Activated CD8-positive, alpha-beta memory T cell treated with anti-CD3 and anti-CD28 coated beads, Interleukin-2, amount 50 U/mL, for 4 hours (primary cell): ENCODE data around the gene PDZK1IP1.
A peak's percentile ranks its signal among the peaks of the same experiment; 100 is the strongest.
"Not testable (repeated sequence)": the region's sequence is repeated elsewhere in the genome, so short reads cannot be mapped to it uniquely, and the experiment has no call there.

Experiments
- DNase-seq: peaks from one replicate; pipeline ENCODE4 v3.0.0-alpha.2; 2020

Gene PDZK1IP1

DNA sequence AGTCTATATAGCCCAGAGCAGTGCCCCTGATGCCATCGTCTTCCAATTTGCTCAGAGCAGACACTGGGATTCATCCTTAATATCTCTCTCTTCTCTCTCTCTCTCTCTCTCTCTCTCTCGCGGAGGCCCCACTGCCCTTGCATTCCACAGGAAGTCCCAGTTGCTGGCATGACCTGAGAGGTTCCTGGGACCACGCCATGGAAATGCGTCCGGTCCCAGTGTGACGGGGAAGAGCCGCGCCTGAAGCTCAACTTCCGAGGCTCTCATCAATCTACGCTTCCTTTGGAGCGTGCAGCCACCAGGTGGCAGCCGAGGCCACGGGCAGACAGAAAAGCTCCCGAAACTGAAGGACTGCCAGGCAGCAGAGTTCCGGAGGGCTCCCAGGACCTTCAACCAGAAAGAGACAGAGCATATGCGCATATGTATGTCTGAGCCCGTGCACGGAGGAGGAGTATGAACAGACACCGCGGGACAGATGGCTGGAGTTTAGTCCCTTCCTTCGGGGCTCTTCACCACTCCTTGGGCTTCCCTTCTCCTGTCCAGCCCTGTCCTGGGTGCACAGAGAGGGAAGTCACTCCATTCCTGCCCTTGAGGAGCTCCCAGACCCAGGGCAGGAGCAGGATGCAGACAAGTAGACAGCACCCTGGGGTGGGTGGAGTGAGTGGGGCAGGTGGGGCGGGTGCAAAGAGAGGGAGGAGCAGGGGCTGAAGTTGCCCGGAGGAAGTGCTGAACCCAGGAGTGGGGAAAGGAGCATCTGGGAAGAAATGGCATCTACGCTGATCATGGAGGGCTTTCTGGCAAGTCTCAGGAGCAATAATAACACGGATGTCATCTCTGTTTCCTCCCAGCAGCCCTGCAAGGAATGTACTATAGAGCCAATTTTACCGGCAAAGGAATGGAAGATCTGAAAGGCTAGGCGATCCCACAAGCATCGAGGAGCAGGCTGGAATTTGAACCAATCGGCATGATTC lies 10.5 kb downstream of the PDZK1IP1 start:
- peak; percentile 65 for DNase-seq

DNA sequence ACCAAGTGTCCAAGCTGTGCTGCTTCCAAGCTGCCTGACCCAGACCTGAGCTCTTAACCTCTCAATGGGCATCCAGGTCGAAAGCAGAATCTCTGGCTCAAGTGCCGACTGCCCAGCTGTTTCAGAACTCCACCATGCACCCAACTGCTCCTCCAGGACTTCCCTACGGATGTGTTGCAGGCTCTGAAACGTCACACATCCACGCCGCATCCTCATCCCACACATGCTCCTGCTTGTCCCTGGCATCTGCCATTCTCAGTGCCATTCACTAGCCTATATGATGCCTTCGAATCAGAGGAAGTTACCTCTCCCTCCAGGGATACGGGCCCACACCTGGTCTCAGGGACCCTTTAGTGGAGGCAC lies 11.2 kb downstream of the PDZK1IP1 start:
- DNase-seq: no peak

- DNase-seq: no peak
Measured at GRCh38 chr1:47178020-47178419, 11.8 kb downstream of the PDZK1IP1 start.

DNA sequence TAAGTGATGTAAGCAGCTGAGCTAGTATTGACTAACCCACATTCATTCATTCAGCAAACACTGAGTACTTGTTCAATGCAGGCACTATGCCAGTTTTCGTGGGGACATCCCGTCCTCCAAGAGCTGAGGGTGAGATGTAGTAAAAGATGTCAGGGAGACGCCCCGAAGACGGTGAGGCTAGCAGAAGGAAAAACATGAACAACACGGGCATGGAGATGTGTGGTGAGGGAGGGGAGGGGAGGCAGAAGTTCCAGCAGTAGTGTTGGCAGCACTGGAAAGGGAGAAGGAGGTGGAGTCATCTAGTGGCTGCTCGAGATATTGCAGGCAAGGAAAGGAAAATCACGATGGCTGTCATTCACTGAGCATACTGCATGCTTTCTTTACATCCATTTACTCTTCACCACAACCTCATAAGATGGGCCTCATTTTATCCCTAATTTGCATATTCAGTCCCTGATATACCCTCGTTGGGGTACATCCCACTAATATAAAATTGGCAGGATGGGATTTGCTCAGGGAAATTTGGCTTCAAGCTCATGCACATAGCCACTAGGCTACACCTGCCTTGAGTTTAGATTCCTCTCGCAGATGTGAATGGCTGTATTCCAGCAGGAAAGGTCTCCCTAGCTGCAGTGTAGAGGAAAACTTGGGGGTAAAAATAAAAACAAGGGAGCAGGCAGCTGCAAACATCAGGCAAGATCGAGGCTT lies 14.5 kb downstream of the PDZK1IP1 start:
- DNase-seq: peak; percentile 36

DNA sequence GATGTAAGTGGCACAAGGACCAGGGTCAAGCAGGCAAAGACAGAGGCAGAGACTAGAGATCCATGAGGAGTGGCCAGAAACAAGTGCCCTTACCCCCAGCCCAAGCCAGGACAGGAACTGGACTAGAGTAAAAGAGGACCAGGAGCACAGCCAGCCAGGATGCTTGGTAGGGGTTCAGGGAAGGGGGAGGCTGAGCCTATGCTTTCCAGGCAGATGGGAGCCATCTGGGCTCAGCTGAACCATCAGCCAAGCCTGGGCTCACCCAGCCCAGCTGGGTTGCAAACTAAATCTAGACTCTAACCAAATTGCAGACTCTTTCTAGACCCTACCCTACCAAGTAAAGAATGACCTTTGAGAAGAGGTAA lies 15.2 kb downstream of the PDZK1IP1 start:
- no peak for DNase-seq

GRCh38 chr1:47172782-47173181 lies 17.1 kb downstream of the PDZK1IP1 start:
- no peak for DNase-seq

- no peak for DNase-seq
Measured at GRCh38 chr1:47164552-47164951, 25.3 kb downstream of the PDZK1IP1 start.

- no peak for DNase-seq
Measured at GRCh38 chr1:47161298-47162040, 28.4 kb downstream of the PDZK1IP1 start.

GRCh38 chr1:47160716-47161115 lies 29.1 kb downstream of the PDZK1IP1 start:
- no peak for DNase-seq

DNA sequence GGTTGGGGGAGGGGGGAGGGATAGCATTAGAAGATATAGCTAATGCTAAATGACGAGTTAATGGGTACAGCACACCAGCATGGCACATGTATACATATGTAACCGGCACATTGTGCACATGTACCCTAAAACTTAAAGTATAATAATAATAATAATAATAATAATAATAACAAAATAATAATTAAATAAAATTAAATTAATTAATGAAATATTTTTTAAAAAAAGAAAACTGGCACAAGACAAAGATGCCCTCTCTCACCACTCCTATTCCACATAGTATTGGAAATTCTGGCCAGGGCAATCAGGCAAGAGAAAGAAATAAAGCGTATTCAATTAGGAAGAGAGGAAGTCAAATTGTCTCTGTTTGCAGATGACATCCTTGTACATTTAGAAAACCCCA lies 31.9 kb downstream of the PDZK1IP1 start:
- not testable (repeated sequence) for DNase-seq

DNA sequence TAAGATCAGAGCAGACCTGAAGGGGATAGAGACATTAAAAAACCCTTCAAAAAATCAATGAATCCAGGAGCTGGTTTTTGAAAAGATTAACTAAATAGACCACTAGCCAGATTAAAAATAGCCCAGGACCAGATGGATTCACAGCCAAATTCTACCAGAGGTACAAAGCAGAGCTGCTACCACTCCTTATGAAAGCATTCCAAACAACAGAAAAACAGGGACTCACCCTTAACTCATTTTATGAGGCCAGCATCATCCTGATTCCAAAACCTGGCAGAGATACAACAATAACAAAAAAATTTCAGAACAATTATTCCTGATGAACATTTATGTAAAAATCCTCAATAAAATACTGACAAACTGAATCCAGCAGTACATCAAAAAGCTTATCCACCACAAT lies 33.4 kb downstream of the PDZK1IP1 start:
- not testable (repeated sequence) for DNase-seq

GRCh38 chr1:47149162-47149561 lies 40.7 kb downstream of the PDZK1IP1 start:
- not testable (repeated sequence) for DNase-seq

DNA sequence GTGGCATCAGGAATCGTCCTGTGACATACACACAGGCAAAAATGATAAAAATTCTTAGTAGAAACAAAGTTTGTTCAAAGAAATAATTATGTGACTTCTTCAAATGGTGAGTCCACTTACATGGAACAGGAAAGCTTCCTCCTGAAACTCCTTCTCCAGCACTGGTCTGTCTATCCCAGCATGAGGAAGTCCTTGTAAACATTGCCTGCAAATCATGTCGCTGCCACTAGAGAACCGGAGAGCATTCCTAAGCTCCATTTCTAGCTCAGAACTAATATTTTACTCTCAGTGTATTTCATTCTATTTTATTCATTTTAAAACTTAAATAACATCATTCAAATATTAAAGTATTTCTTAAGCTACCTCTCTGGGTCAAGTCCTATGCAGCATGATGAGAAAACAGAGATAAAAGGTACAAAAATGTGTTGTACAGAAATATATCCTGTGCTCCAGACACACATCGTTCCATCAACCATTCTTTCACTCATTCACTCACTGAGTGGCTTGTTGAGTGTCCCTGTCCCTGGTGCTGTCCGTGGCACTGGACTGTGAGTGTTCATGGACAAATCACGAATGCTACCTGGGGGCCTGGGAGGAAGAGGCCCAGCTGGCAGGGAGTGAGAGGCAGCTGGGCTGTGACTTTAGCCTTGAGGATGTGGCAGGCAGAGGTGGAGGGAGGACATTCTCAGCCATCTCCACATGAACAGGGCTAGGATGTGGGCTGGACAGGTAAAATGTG lies 42.6 kb downstream of the PDZK1IP1 start:
- no peak for DNase-seq

DNA sequence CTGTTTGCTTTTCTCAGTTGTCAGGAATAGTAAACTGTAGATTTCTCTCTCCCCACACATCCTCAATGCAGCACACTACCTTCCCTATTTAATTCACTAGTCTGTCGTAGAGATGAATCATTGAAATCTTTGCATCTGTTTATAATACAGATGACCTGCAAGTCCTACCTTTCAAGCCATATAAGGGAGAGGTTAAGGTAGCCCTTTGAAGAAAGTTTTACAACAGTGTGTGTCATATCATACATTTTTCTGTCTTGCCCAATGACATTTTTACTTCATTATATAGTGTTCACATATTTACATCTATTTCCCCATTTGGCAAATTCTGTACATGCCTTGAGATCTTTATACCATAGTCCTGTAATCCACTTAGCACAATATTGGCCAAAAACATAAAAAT lies 43.3 kb downstream of the PDZK1IP1 start:
- DNase-seq: not testable (repeated sequence)

DNA sequence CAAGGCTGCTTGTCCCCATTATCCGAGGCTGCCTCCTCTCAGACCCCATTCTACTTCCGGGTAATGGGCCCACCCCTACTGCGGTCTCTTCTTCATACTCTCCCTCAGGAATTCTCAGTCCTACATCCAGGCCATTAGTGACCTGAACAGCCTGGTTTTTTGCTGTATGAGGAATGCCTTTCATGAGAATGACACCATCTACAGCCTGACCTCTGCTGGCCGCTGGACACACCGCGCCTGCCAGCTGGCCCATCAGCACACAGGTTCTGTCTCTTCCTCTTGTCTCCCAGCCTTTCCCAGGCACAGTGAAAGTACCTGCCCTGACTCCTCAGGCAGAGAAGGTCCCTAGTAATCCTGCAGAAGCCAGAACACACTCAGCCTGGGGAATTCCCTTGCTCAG lies 46.2 kb downstream of the PDZK1IP1 start:
- not testable (repeated sequence) for DNase-seq

- not testable (repeated sequence) for DNase-seq
Measured at GRCh38 chr1:47140358-47140757, 49.5 kb downstream of the PDZK1IP1 start.

GRCh38 chr1:47137925-47138615 lies 51.8 kb downstream of the PDZK1IP1 start:
- DNase-seq: no peak

GRCh38 chr1:47137198-47137597 lies 52.6 kb downstream of the PDZK1IP1 start, which contains the start of gene CYP4A22:
Gene CYP4A22, plus strand, starts transcription at chr1:47137441. Its CDS starts 45 bp downstream, at chr1:47137486.
- DNase-seq: no peak
